Measurements from ENCODE around the gene TTC39A.

Gene TTC39A

GRCh38 chr1:51301844-51302162, 28.6 kb downstream of the TTC39A start:
- TF ChIP-seq EZH2 (IDR thresholded peaks at IDR 0.05; ENCODE audit: borderline replicate concordance, low read length): no peak
- TF ChIP-seq CTCF (IDR thresholded peaks at IDR 0.05; ENCODE audit: low read length): no peak
- Histone ChIP-seq H4K20me1 (ENCODE audit: insufficient read depth, low read length) (no peaks in the 10 kb centered on the region), H3K27ac (ENCODE audit: low read depth, low read length, poor library complexity, severe bottlenecking) (no peak overlapping the region)

GRCh38 chr1:51301152-51301843, 29.1 kb downstream of the TTC39A start:
- no peak overlapping the region for H3K4me3 ChIP-seq (ENCODE audit: low read depth, low read length, poor library complexity, severe bottlenecking)
- H3K27me3 ChIP-seq (ENCODE audit: insufficient read depth, low read length): no peaks in the 10 kb centered on the region; the same call in 1 of the 2 replicates
- H3K36me3 ChIP-seq (ENCODE audit: insufficient read depth, low read length): no peaks in the 10 kb centered on the region
- no peaks in the 10 kb centered on the region for H3K9me2 ChIP-seq (ENCODE audit: low read depth, low read length)
- no peaks in the 10 kb centered on the region for H3K79me2 ChIP-seq (ENCODE audit: insufficient read depth, low read length)
- no peak overlapping the region for H3K4me2 ChIP-seq (ENCODE audit: low read length)
- H3F3A ChIP-seq (ENCODE audit: insufficient read depth, low read length): no peaks in the 10 kb centered on the region
- TF ChIP-seq CTCF (IDR thresholded peaks at IDR 0.05; ENCODE audit: low read length) (no peak), EZH2 (IDR thresholded peaks at IDR 0.05; ENCODE audit: borderline replicate concordance, low read length) (no peak)
- no peak overlapping the region for H3K9ac ChIP-seq (ENCODE audit: low read length)
- H3K27ac ChIP-seq (ENCODE audit: low read depth, low read length, poor library complexity, severe bottlenecking): no peak overlapping the region
- H3K4me1 ChIP-seq (ENCODE audit: insufficient read depth, low read length, severe bottlenecking): peaks cover 7% of the 10 kb centered on the region
- H4K20me1 ChIP-seq (ENCODE audit: insufficient read depth, low read length): no peaks in the 10 kb centered on the region
- H2AFZ ChIP-seq (ENCODE audit: low read length): no peak overlapping the region
- 0 out of 2 replicates have a peak, but pooled peaks cover 2% of the 10 kb centered on the region for H3K9me3 ChIP-seq (ENCODE audit: low read length)

More at GRCh38 chr1:51301844-51302162, 28.6 kb downstream of the TTC39A start:
- H3K9ac ChIP-seq (ENCODE audit: low read length): no peak overlapping the region
- no peaks in the 10 kb centered on the region for H3K36me3 ChIP-seq (ENCODE audit: insufficient read depth, low read length)
- H3K4me3 ChIP-seq (ENCODE audit: low read depth, low read length, poor library complexity, severe bottlenecking): no peak overlapping the region
- no peak overlapping the region for H2AFZ ChIP-seq (ENCODE audit: low read length)
- no peaks in the 10 kb centered on the region for H3K79me2 ChIP-seq (ENCODE audit: insufficient read depth, low read length)
- H3K27me3 ChIP-seq (ENCODE audit: insufficient read depth, low read length): no peaks in the 10 kb centered on the region; the same call in 1 of the 2 replicates
- H3K9me3 ChIP-seq (ENCODE audit: low read length): 0 out of 2 replicates have a peak, but pooled peaks cover 2% of the 10 kb centered on the region
- H3K4me2 ChIP-seq (ENCODE audit: low read length): no peak overlapping the region
- H3K9me2 ChIP-seq (ENCODE audit: low read depth, low read length): no peaks in the 10 kb centered on the region
- H3K4me1 ChIP-seq (ENCODE audit: insufficient read depth, low read length, severe bottlenecking): peaks cover 7% of the 10 kb centered on the region
- H3F3A ChIP-seq (ENCODE audit: insufficient read depth, low read length): no peaks in the 10 kb centered on the region

- H3K9ac ChIP-seq (ENCODE audit: low read length): no peak overlapping the region
- no peaks in the 10 kb centered on the region; the same call in 1 of the 2 replicates for H3K27me3 ChIP-seq (ENCODE audit: insufficient read depth, low read length)
- H3K4me2 ChIP-seq (ENCODE audit: low read length): no peak overlapping the region
- TF ChIP-seq EZH2 (IDR thresholded peaks at IDR 0.05; ENCODE audit: borderline replicate concordance, low read length): no peak
- no peak for TF ChIP-seq CTCF (IDR thresholded peaks at IDR 0.05; ENCODE audit: low read length)
- H3K27ac ChIP-seq (ENCODE audit: low read depth, low read length, poor library complexity, severe bottlenecking): no peak overlapping the region
- H2AFZ ChIP-seq (ENCODE audit: low read length): no peak overlapping the region
- H3K4me3 ChIP-seq (ENCODE audit: low read depth, low read length, poor library complexity, severe bottlenecking): no peak overlapping the region
- 0 out of 2 replicates have a peak, but pooled peaks cover 2% of the 10 kb centered on the region for H3K9me3 ChIP-seq (ENCODE audit: low read length)
- no peaks in the 10 kb centered on the region for H3K9me2 ChIP-seq (ENCODE audit: low read depth, low read length)
- H3K4me1 ChIP-seq (ENCODE audit: insufficient read depth, low read length, severe bottlenecking): peaks cover 7% of the 10 kb centered on the region
- H3F3A ChIP-seq (ENCODE audit: insufficient read depth, low read length): no peaks in the 10 kb centered on the region
- no peaks in the 10 kb centered on the region for H4K20me1 ChIP-seq (ENCODE audit: insufficient read depth, low read length)
- H3K79me2 ChIP-seq (ENCODE audit: insufficient read depth, low read length): no peaks in the 10 kb centered on the region
- H3K36me3 ChIP-seq (ENCODE audit: insufficient read depth, low read length): no peaks in the 10 kb centered on the region
Measured at GRCh38 chr1:51299981-51300670, 30.2 kb downstream of the TTC39A start.
